HepG2 (cell line): Measurements from ENCODE around the gene CROCC. TPM values are rescaled to one million over a fixed set of nuclear protein-coding genes. Genes with fewer than 3 reads are reported as not detected.

Source experiments
- CBX2 ChIP-seq, 2 experiments: fragments of 200-600 bp in 1 of 2; sonication (generic); formaldehyde crosslinking in 1 of 2; IDR thresholded peaks; 2 replicates each; pipeline versions ENCODE4 v1.7.0 to v1.8.1; 2018 to 2022; ENCODE audit warnings: low read depth in 2 of 2, low read length in 1 of 2, mild to moderate bottlenecking in 1 of 2, missing genetic modification reagents in 1 of 2
- MEIS1 ChIP-seq: sonication (generic); formaldehyde crosslinking; IDR thresholded peaks from 2 replicates; pipeline ENCODE4 v1.9.0; 2021; ENCODE audit warnings: mild to moderate bottlenecking, missing genetic modification reagents, moderate library complexity, borderline replicate concordance
- RXRB ChIP-seq: IDR thresholded peaks from 2 replicates; pipeline ENCODE4 v1.6.1; 2016; ENCODE audit warnings: borderline replicate concordance, missing genetic modification reagents, missing compliant biosample characterization
- SOX5 ChIP-seq: IDR thresholded peaks from 2 replicates; pipeline ENCODE4 v1.6.1; 2016; ENCODE audit warnings: borderline replicate concordance
- TSC22D2 ChIP-seq: sonication (generic); formaldehyde crosslinking; IDR thresholded peaks from 2 replicates; pipeline ENCODE4 v1.5.1; 2020; ENCODE audit warnings: missing genetic modification reagents, mild to moderate bottlenecking, borderline replicate concordance
- ZKSCAN1 ChIP-seq: fragments of 150-350 bp; IDR thresholded peaks from 2 replicates; pipeline ENCODE4 v1.6.1; 2014; ENCODE audit warnings: low read length
- ZMYM4 ChIP-seq: sonication (generic); formaldehyde crosslinking; IDR thresholded peaks from 2 replicates; pipeline ENCODE4 v1.8.1; 2023; ENCODE audit warnings: mild to moderate bottlenecking, missing genetic modification reagents
- ZNF10 ChIP-seq: sonication (generic); formaldehyde crosslinking; IDR thresholded peaks from 2 replicates; pipeline ENCODE4 v1.4.0; 2020; ENCODE audit warnings: mild to moderate bottlenecking, low read depth, missing genetic modification reagents, borderline replicate concordance
- ZNF205 ChIP-seq: IDR thresholded peaks from 2 replicates; pipeline ENCODE4 v1.6.1; 2018; ENCODE audit warnings: missing biosample characterization, missing genetic modification reagents
- ZNF546 ChIP-seq: sonication (generic); formaldehyde crosslinking; conservative IDR thresholded peaks from 2 replicates; pipeline ENCODE4 v1.8.1; 2023; ENCODE audit warnings: mild to moderate bottlenecking, missing genetic modification reagents
- ZNF569 ChIP-seq: sonication (generic); formaldehyde crosslinking; IDR thresholded peaks from 2 replicates; pipeline ENCODE4 v1.5.0; 2020; ENCODE audit warnings: mild to moderate bottlenecking, missing genetic modification reagents, moderate library complexity, borderline replicate concordance
- ZNF616 ChIP-seq: sonication (generic); formaldehyde crosslinking; IDR thresholded peaks from 2 replicates; pipeline ENCODE4 v1.5.0; 2020; ENCODE audit warnings: low read depth, mild to moderate bottlenecking, missing genetic modification reagents
- polyA plus RNA-seq, 8 experiments: library from polyadenylated mRNA; depleted of rRNA in 3 of 8; stranded (reverse) in 7 of 8; unstranded in 1 of 8; fragments of >200 nt; fragmentation: Illumina TruSeq in 4 of 8; extraction: Trizol in 4 of 8; gene quantifications; 2 replicates each; pipeline versions ENCODE4 v1.2.1 to v1.2.3, GENCODE V29; 2011 to 2016; ENCODE audit warnings: low read depth in 4 of 8, missing spikeins in 1 of 8, mixed read lengths in 1 of 8; ENCODE audit not compliant: insufficient read depth in 1 of 8
- total RNA-seq, 5 experiments: library from RNA; depleted of rRNA; stranded (reverse); fragments of >200 nt; fragmentation: Illumina TruSeq; extraction: Trizol; gene quantifications; 2 replicates each; pipeline ENCODE4 v1.2.3, GENCODE V29; 2016; ENCODE audit warnings: low read depth in 1 of 5
- TF ChIP-seq, protein P1 (sequence below): sonication (generic); formaldehyde crosslinking; IDR thresholded peaks from 2 replicates; pipeline ENCODE4 v1.4.0; 2020; ENCODE audit warnings: missing genetic modification reagents, borderline replicate concordance
- TF ChIP-seq, protein P2 (sequence below): sonication (generic); formaldehyde crosslinking; IDR thresholded peaks from 2 replicates; pipeline ENCODE4 v1.4.0; 2020; ENCODE audit warnings: missing genetic modification reagents
- TF ChIP-seq, protein P3 (sequence below): IDR thresholded peaks from 2 replicates; pipeline ENCODE4 v1.6.1; 2016; ENCODE audit warnings: mild to moderate bottlenecking, missing biosample characterization, missing genetic modification reagents
- TF ChIP-seq, protein P4 (sequence below): sonication (generic); formaldehyde crosslinking; IDR thresholded peaks from 2 replicates; pipeline ENCODE4 v1.4.0; 2020; ENCODE audit warnings: missing genetic modification reagents

Gene CROCC
- total and polyA plus RNA-seq, 2 of the 13 experiments (the other 11 are each of a cell fraction or from before 2014, with no cell fraction given): 7.8 to 15.5 TPM

DNA sequence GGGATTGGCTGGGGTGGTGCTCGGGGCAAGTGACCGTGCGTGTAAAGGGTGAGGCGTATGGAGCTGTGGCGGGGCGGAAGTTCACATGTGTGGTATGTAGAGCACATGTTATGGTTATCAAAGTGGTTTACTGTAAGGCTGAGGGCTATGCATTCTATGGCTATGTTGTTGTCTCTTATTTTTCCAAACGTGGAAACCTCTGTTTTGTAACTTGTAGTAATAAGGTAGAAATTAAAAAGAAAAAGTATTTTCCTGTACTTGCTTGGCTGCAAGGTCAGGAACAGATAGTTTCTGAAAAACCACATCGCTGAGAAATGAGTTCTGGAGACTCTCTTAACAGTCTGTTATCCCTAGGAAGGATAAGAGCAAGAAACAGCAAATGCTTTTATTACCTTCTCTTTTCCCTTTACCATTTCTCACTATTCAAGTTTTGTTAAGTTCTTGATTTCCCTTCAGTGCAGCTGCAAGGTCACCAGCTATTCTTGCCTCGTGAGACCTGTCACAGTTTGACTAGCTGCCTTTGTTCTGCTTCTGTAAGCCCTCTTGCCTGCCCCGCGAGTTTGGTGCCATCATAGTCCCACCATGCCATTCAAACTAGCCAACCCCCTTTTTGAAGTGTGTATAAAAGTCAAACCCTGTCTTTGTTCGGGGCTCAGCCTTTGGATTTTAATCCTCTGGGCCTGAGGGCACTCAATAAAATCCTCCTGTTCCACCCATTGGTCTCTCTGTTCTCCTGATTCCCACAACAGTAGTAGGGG lies 16.4 kb upstream of the CROCC start (continued):
- TF ChIP-seq, protein P1, sequence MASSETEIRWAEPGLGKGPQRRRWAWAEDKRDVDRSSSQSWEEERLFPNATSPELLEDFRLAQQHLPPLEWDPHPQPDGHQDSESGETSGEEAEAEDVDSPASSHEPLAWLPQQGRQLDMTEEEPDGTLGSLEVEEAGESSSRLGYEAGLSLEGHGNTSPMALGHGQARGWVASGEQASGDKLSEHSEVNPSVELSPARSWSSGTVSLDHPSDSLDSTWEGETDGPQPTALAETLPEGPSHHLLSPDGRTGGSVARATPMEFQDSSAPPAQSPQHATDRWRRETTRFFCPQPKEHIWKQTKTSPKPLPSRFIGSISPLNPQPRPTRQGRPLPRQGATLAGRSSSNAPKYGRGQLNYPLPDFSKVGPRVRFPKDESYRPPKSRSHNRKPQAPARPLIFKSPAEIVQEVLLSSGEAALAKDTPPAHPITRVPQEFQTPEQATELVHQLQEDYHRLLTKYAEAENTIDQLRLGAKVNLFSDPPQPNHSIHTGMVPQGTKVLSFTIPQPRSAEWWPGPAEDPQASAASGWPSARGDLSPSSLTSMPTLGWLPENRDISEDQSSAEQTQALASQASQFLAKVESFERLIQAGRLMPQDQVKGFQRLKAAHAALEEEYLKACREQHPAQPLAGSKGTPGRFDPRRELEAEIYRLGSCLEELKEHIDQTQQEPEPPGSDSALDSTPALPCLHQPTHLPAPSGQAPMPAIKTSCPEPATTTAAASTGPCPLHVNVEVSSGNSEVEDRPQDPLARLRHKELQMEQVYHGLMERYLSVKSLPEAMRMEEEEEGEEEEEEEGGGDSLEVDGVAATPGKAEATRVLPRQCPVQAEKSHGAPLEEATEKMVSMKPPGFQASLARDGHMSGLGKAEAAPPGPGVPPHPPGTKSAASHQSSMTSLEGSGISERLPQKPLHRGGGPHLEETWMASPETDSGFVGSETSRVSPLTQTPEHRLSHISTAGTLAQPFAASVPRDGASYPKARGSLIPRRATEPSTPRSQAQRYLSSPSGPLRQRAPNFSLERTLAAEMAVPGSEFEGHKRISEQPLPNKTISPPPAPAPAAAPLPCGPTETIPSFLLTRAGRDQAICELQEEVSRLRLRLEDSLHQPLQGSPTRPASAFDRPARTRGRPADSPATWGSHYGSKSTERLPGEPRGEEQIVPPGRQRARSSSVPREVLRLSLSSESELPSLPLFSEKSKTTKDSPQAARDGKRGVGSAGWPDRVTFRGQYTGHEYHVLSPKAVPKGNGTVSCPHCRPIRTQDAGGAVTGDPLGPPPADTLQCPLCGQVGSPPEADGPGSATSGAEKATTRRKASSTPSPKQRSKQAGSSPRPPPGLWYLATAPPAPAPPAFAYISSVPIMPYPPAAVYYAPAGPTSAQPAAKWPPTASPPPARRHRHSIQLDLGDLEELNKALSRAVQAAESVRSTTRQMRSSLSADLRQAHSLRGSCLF: peak; percentile 12; the same call in 1 of the 2 replicates
- no peak for TF ChIP-seq CBX2 (IDR thresholded peaks at IDR 0.05; ENCODE audit: low read depth, low read length)
- no peak for TF ChIP-seq CBX2 (CRISPR knock-in tag; IDR thresholded peaks at IDR 0.05; ENCODE audit: low read depth)
- TF ChIP-seq ZNF205 (CRISPR knock-in tag): 0 out of 2 replicates have a peak, but pooled peaks have one; percentile 24
- TF ChIP-seq ZKSCAN1: peak; percentile 60; the same call in 1 of the 2 replicates
- peak; percentile 55; the same call in 1 of the 2 replicates for TF ChIP-seq TSC22D2 (CRISPR knock-in tag)
- TF ChIP-seq, protein P2, sequence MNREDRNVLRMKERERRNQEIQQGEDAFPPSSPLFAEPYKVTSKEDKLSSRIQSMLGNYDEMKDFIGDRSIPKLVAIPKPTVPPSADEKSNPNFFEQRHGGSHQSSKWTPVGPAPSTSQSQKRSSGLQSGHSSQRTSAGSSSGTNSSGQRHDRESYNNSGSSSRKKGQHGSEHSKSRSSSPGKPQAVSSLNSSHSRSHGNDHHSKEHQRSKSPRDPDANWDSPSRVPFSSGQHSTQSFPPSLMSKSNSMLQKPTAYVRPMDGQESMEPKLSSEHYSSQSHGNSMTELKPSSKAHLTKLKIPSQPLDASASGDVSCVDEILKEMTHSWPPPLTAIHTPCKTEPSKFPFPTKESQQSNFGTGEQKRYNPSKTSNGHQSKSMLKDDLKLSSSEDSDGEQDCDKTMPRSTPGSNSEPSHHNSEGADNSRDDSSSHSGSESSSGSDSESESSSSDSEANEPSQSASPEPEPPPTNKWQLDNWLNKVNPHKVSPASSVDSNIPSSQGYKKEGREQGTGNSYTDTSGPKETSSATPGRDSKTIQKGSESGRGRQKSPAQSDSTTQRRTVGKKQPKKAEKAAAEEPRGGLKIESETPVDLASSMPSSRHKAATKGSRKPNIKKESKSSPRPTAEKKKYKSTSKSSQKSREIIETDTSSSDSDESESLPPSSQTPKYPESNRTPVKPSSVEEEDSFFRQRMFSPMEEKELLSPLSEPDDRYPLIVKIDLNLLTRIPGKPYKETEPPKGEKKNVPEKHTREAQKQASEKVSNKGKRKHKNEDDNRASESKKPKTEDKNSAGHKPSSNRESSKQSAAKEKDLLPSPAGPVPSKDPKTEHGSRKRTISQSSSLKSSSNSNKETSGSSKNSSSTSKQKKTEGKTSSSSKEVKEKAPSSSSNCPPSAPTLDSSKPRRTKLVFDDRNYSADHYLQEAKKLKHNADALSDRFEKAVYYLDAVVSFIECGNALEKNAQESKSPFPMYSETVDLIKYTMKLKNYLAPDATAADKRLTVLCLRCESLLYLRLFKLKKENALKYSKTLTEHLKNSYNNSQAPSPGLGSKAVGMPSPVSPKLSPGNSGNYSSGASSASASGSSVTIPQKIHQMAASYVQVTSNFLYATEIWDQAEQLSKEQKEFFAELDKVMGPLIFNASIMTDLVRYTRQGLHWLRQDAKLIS: peak; percentile 75
- no peak for TF ChIP-seq ZMYM4 (CRISPR knock-in tag)
- 0 out of 2 replicates have a peak, but pooled peaks have one; percentile 37 for TF ChIP-seq ZNF546
- TF ChIP-seq SOX5: peak; percentile 74
- TF ChIP-seq, protein P3, sequence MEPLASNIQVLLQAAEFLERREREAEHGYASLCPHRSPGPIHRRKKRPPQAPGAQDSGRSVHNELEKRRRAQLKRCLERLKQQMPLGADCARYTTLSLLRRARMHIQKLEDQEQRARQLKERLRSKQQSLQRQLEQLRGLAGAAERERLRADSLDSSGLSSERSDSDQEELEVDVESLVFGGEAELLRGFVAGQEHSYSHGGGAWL: 0 out of 2 replicates have a peak, but pooled peaks have one; percentile 77
- TF ChIP-seq RXRB (CRISPR knock-in tag): peak; percentile 63; the same call in 1 of the 2 replicates
- no peak for TF ChIP-seq MEIS1 (CRISPR knock-in tag)
- TF ChIP-seq ZNF569: peak; percentile 35; the same call in 1 of the 2 replicates
- TF ChIP-seq, protein P4, sequence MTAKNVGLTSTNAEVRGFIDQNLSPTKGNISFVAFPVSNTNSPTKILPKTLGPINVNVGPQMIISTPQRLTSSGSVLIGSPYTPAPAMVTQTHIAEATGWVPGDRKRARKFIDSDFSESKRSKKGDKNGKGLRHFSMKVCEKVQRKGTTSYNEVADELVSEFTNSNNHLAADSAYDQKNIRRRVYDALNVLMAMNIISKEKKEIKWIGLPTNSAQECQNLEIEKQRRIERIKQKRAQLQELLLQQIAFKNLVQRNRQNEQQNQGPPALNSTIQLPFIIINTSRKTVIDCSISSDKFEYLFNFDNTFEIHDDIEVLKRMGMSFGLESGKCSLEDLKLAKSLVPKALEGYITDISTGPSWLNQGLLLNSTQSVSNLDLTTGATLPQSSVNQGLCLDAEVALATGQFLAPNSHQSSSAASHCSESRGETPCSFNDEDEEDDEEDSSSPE (CRISPR knock-in tag): peak; percentile 26; the same call in 1 of the 2 replicates
- TF ChIP-seq ZNF10 (CRISPR knock-in tag): no peak
- no peak for TF ChIP-seq ZNF616 (CRISPR knock-in tag)
